Common myeloid progenitor, CD34-positive (primary cell): ENCODE measurements around the gene SLC25A1.

Experiments
- CTCF ChIA-PET: fragments of 350-600 bp; sonication (Branson Sonifier 250); formaldehyde crosslinking; loops from one replicate; lab custom pipeline; 2021; ENCODE audit warnings: antibody characterized with exemption; lab: Charles Lee
- POLR2A ChIA-PET: fragments of 350-600 bp; sonication (Branson Sonifier 250); formaldehyde crosslinking; loops from one replicate; lab custom pipeline; 2021; ENCODE audit warnings: antibody characterized with exemption; lab: Charles Lee
- DNase-seq, 3 donors: peaks; one replicate each; pipeline versions ENCODE4 v3.0.0 to v3.0.0-alpha.2; 2013
- H3K27ac ChIP-seq, 2 experiments: 1 replicate in 1 of 2; 2 replicates in 1 of 2; pipeline ENCODE4 v1.7.0; 2013; ENCODE audit warnings: inconsistent platforms in 2 of 2, low read length in 2 of 2, mild to moderate bottlenecking in 2 of 2, low read depth in 1 of 2, moderate library complexity in 1 of 2; ENCODE audit not compliant: severe bottlenecking in 2 of 2, insufficient read depth in 1 of 2, poor library complexity in 1 of 2
- H3K27me3 ChIP-seq, 5 experiments: replicated peaks in 2 of 5; 1 replicate in 3 of 5; 2 replicates in 2 of 5; pipeline versions ENCODE4 v1.6.1 to v1.7.0; 2013; ENCODE audit warnings: low read length in 4 of 5, mild to moderate bottlenecking in 2 of 5, moderate library complexity in 2 of 5, inconsistent platforms in 1 of 5; ENCODE audit not compliant: insufficient read depth in 5 of 5, control insufficient read depth in 4 of 5
- H3K36me3 ChIP-seq, 4 experiments: 1 replicate in 2 of 4; 2 replicates in 2 of 4; pipeline versions ENCODE4 v1.6.1 to v1.7.0; 2013; ENCODE audit warnings: low read length in 3 of 4, control low read depth in 1 of 4, mild to moderate bottlenecking in 1 of 4; ENCODE audit not compliant: control insufficient read depth in 4 of 4, insufficient read depth in 4 of 4
- H3K4me1 ChIP-seq, 4 experiments: 1 replicate in 3 of 4; 2 replicates in 1 of 4; pipeline versions ENCODE4 v1.6.1 to v1.7.1; 2013; ENCODE audit warnings: low read length in 3 of 4, mild to moderate bottlenecking in 3 of 4, control low read depth in 1 of 4, inconsistent platforms in 1 of 4, moderate library complexity in 1 of 4; ENCODE audit not compliant: control insufficient read depth in 4 of 4, insufficient read depth in 4 of 4; ENCODE audit errors: control extremely low read depth in 1 of 4
- H3K4me3 ChIP-seq, 7 experiments: 1 replicate in 4 of 7; 2 replicates in 3 of 7; pipeline versions ENCODE4 v1.5.1 to v1.7.0; 2013; ENCODE audit warnings: mild to moderate bottlenecking in 7 of 7, low read length in 6 of 7, moderate library complexity in 6 of 7, inconsistent platforms in 2 of 7, low read depth in 2 of 7, control low read depth in 1 of 7; ENCODE audit not compliant: insufficient read depth in 4 of 7, control insufficient read depth in 1 of 7; ENCODE audit errors: extremely low read depth in 1 of 7
- H3K9me3 ChIP-seq, 5 experiments: 1 replicate in 4 of 5; 2 replicates in 1 of 5; pipeline versions ENCODE4 v1.6.1 to v1.7.1; 2013; ENCODE audit warnings: low read length in 4 of 5, mild to moderate bottlenecking in 2 of 5, inconsistent platforms in 1 of 5, low read depth in 1 of 5, moderate library complexity in 1 of 5; ENCODE audit not compliant: control insufficient read depth in 4 of 5, insufficient read depth in 2 of 5; ENCODE audit errors: control extremely low read depth in 1 of 5
- WGBS: methylation state at CpG from one replicate; pipeline ENCODE4 v1.1.5; 2013; ENCODE audit not compliant: insufficient coverage; 5-methylcytosine and 5-hydroxymethylcytosine counted together

Gene SLC25A1

DNA sequence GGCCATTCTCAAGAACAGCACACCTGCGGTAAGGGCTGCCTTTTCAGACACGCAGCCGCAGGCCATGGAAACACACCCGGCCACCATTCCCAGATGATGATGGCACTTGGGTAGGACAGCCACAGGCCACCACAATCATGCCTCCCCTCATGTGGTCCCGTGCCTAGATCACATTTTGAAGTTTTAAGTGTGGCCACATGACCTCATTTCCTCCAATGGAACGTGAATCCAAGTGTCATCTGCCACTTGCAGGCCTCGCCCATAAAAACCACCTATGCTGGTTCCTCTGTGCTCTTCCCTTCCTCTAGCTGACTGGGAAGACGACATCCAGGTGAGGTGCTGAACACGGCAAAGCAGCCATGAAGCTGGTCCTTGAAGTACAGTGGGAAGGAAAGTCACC is 44.6 kb upstream of the SLC25A1 start:
- Histone ChIP-seq H3K27ac (no peak overlapping the region), H3K4me1 (peaks cover 0 to 5% (median 4%) of the 10 kb centered on the region in 4 experiments), H3K4me3 (no peak overlapping the region), H3K27me3 (no peaks in the 10 kb centered on the region), H3K9me3 (no peaks in the 10 kb centered on the region), H3K36me3 (no peaks in the 10 kb centered on the region)
- DNase-seq: no peak
- POLR2A ChIA-PET: no interaction called here
- CTCF ChIA-PET: interaction anchor here (1.1 kb wide), 2 partner anchors 13 to 78 kb away, joined by 3 read pairs; partner anchors contain the start of gene ESS2
- WGBS: 92% methylated on average over 7 of the region's 9 CpGs

- WGBS: 94% methylated on average over 9 of the region's 11 CpGs
- POLR2A ChIA-PET: interaction anchor here (0.6 kb wide), 1 partner anchor 70 kb away, joined by 3 read pairs; no protein-coding TSS in a partner anchor
These were observed 43.9 kb upstream of the SLC25A1 start for GRCh38 chr22:19222242-19223005.

DNA sequence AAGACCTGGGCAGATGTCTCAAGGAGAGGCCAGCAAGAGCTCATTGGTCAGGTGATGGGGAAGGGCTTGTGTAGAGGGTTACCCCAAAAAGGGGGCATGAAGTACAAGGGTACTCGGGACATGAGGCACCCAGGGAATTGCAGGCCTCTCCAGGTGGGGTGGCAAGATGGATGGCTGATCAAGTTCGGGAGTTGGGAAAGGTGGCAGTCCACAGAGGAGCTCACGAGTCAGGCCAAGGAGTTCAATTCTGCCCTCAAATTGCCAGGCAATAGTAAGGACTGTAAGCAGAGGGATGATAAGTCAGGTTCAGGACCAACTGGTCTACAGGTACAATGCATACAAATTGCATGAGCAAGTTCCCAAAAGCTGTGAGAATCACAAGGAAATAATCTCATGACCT is 42.3 kb upstream of the SLC25A1 start:
- Histone ChIP-seq H3K27ac (no peak overlapping the region), H3K9me3 (no peaks in the 10 kb centered on the region), H3K4me1 (peaks cover 0 to 8% (median 6%) of the 10 kb centered on the region in 4 experiments), H3K27me3 (no peaks in the 10 kb centered on the region), H3K4me3 (no peak overlapping the region), H3K36me3 (no peaks in the 10 kb centered on the region)
- ChIA-PET CTCF (no interaction called here), POLR2A (no interaction called here)
- no peak for DNase-seq
- WGBS: 97% methylated on average over 3 of the region's 3 CpGs

More at GRCh38 chr22:19222242-19223005, 43.9 kb upstream of the SLC25A1 start:
- H3K4me3 ChIP-seq: no peak overlapping the region
- H3K9me3 ChIP-seq: no peaks in the 10 kb centered on the region
- CTCF ChIA-PET: no interaction called here
- no peaks in the 10 kb centered on the region for H3K27me3 ChIP-seq
- no peak overlapping the region for H3K27ac ChIP-seq
- H3K4me1 ChIP-seq: peaks cover 0 to 8% (median 6%) of the 10 kb centered on the region in 4 experiments
- DNase-seq: no peak
- H3K36me3 ChIP-seq: no peaks in the 10 kb centered on the region

GRCh38 chr22:19218541-19219233 is 40.2 kb upstream of the SLC25A1 start:
- no peak overlapping the region for H3K4me3 ChIP-seq
- H3K27ac ChIP-seq: peak overlapping the region in 1 of 2 experiments; percentile 18
- H3K4me1 ChIP-seq: peaks cover 0 to 8% (median 6%) of the 10 kb centered on the region in 4 experiments
- WGBS: 84% methylated on average over 3 of the region's 5 CpGs
- no peaks in the 10 kb centered on the region for H3K36me3 ChIP-seq
- H3K9me3 ChIP-seq: no peaks in the 10 kb centered on the region
- POLR2A ChIA-PET: no interaction called here
- no peak for DNase-seq
- peaks cover 0 to 2% (median 0%) of the 10 kb centered on the region in 5 experiments for H3K27me3 ChIP-seq
- CTCF ChIA-PET: interaction anchor here (1.0 to 1.7 kb wide), 3 partner anchors 10 to 40 kb away, joined by 3 to 5 read pairs (median 3); partner anchors contain the start of gene SLC25A1

- DNase-seq: no peak
- no peak overlapping the region for H3K27ac ChIP-seq
- POLR2A ChIA-PET: no interaction called here
- CTCF ChIA-PET: interaction anchor here (1.0 to 1.7 kb wide), 3 partner anchors 11 to 37 kb away, joined by 3 to 4 read pairs (median 3); no protein-coding TSS in a partner anchor
- H3K4me1 ChIP-seq: peaks cover 0 to 8% (median 6%) of the 10 kb centered on the region in 4 experiments
- no peaks in the 10 kb centered on the region for H3K36me3 ChIP-seq
- no peaks in the 10 kb centered on the region for H3K9me3 ChIP-seq
- H3K27me3 ChIP-seq: peaks cover 0 to 2% (median 0%) of the 10 kb centered on the region in 5 experiments
- 89% methylated on average over 5 of the region's 5 CpGs for WGBS
- no peak overlapping the region for H3K4me3 ChIP-seq
These were observed 38.0 kb upstream of the SLC25A1 start for GRCh38 chr22:19216579-19216978.

DNA sequence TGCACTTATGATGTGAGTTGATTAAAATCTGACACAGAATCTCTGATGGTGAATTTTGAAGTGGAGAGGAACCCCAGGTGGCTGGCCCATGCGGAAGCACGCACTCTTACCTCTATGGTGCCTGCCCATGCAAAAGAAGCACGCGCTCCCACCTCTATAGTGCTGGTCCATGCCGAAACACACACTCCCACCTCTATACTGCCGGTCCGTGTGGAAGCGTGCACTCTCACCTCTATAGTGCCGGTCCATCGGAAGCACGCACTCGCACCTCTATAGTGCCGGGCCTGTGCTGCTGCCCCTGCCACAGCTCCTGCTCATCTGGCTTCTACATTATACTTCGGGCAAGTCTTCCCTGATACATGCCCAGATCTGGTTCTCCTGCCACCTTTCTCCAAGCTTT is 36.8 kb upstream of the SLC25A1 start:
- H3K4me1 ChIP-seq: peaks cover 0 to 8% (median 6%) of the 10 kb centered on the region in 4 experiments
- H3K27ac ChIP-seq: no peak overlapping the region
- no peak for DNase-seq
- H3K4me3 ChIP-seq: no peak overlapping the region
- CTCF ChIA-PET: interaction anchor here (1.7 kb wide), 1 partner anchor 19 kb away, joined by 4 read pairs; no protein-coding TSS in a partner anchor
- no peaks in the 10 kb centered on the region for H3K9me3 ChIP-seq
- peaks cover 0 to 2% (median 0%) of the 10 kb centered on the region in 5 experiments for H3K27me3 ChIP-seq
- 96% methylated on average over 12 of the region's 14 CpGs for WGBS
- POLR2A ChIA-PET: no interaction called here
- no peaks in the 10 kb centered on the region for H3K36me3 ChIP-seq
